ENCODE data around the gene ADGRD2. TPM values are rescaled to one million over a fixed set of nuclear protein-coding genes. Genes with fewer than 3 reads are reported as not detected.
"Not testable (repeated sequence)": the region's sequence is repeated elsewhere in the genome, so short reads cannot be mapped to it uniquely, and the experiment has no call there.

ADGRD2 gene
- total RNA-seq, 1 donor from 2014 or later = not detected

- Mint-ChIP-seq H3K27me3 (ENCODE audit: low read depth) (no peaks in the 10 kb centered on the region), H3K4me3 (ENCODE audit: unreplicated experiment) (peak overlapping the region; percentile 88), H3K9me3 (ENCODE audit: low read depth) (peaks cover 3% of the 10 kb centered on the region), H3K4me1 (ENCODE audit: low read depth) (peaks cover 32% of the 10 kb centered on the region), H3K27ac (ENCODE audit: unreplicated experiment) (no peak overlapping the region), H3K36me3 (ENCODE audit: low read depth) (peaks cover 20% of the 10 kb centered on the region)
- no peak for TF ChIP-seq CTCF (IDR thresholded peaks at IDR 0.05)
- no peak for DNase-seq (ENCODE audit: low spot score)
These were observed 34.3 kb upstream of the ADGRD2 start for GRCh38 chr9:124415852-124416484.

DNA sequence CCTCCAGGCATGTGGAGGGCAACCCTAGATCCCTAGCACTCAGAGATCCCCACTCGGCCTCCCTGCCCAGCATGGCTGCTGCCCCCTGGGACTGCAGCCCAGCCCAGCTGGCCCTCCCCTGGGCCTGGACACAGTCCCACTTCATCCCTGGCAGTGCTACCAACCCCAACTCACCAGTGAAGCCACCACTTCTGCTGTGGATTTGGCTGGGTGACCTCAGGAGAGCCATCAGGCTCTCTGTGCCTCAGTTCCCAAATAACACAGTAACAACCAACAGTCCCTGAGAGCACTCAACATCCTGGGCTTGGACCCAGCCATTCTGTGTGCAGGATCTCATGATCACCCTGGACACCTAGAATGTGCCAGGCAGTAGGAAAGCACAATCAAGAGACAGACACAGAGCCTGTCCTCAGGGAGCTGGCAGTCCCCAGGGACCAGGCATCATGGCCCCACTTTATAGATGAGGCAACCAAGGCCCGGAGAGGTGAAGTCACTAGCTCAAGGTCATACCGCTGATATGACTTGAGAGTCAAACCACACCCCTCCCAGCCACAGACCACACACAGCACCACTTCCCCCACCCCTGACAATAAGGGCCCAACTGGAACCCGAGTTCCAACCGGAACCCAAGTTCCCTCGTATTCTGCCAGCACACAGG is 30.3 kb upstream of the ADGRD2 start:
- TF ChIP-seq CTCF (IDR thresholded peaks at IDR 0.05) = peak; percentile 67
- DNase-seq (ENCODE audit: low spot score) = no peak
- peaks cover 3% of the 10 kb centered on the region for H3K9me3 Mint-ChIP-seq (ENCODE audit: low read depth)
- H3K36me3 Mint-ChIP-seq (ENCODE audit: low read depth) = peaks cover 1% of the 10 kb centered on the region
- H3K27me3 Mint-ChIP-seq (ENCODE audit: low read depth) = peaks cover 19% of the 10 kb centered on the region
- H3K4me1 Mint-ChIP-seq (ENCODE audit: low read depth) = peaks cover 6% of the 10 kb centered on the region
- H3K27ac Mint-ChIP-seq (ENCODE audit: unreplicated experiment) = no peak overlapping the region
- H3K4me3 Mint-ChIP-seq (ENCODE audit: unreplicated experiment) = no peak overlapping the region

- Mint-ChIP-seq H3K4me1 (ENCODE audit: low read depth) (peaks cover 2% of the 10 kb centered on the region), H3K27ac (ENCODE audit: unreplicated experiment) (no peak overlapping the region), H3K9me3 (ENCODE audit: low read depth) (no peaks in the 10 kb centered on the region), H3K27me3 (ENCODE audit: low read depth) (peaks cover 19% of the 10 kb centered on the region), H3K4me3 (ENCODE audit: unreplicated experiment) (no peak overlapping the region), H3K36me3 (ENCODE audit: low read depth) (no peaks in the 10 kb centered on the region)
- DNase-seq (ENCODE audit: low spot score) = no peak
- no peak for TF ChIP-seq CTCF (IDR thresholded peaks at IDR 0.05)
These were observed 29.2 kb upstream of the ADGRD2 start for GRCh38 chr9:124420991-124421543.

GRCh38 chr9:124423155-124423554 is 27.1 kb upstream of the ADGRD2 start:
- DNase-seq (ENCODE audit: low spot score) = no peak
- Mint-ChIP-seq H3K27ac (ENCODE audit: unreplicated experiment) (no peak overlapping the region), H3K36me3 (ENCODE audit: low read depth) (no peaks in the 10 kb centered on the region), H3K4me1 (ENCODE audit: low read depth) (peaks cover 2% of the 10 kb centered on the region), H3K27me3 (ENCODE audit: low read depth) (peaks cover 19% of the 10 kb centered on the region), H3K9me3 (ENCODE audit: low read depth) (no peaks in the 10 kb centered on the region), H3K4me3 (ENCODE audit: unreplicated experiment) (no peak overlapping the region)
- no peak for TF ChIP-seq CTCF (IDR thresholded peaks at IDR 0.05)

DNA sequence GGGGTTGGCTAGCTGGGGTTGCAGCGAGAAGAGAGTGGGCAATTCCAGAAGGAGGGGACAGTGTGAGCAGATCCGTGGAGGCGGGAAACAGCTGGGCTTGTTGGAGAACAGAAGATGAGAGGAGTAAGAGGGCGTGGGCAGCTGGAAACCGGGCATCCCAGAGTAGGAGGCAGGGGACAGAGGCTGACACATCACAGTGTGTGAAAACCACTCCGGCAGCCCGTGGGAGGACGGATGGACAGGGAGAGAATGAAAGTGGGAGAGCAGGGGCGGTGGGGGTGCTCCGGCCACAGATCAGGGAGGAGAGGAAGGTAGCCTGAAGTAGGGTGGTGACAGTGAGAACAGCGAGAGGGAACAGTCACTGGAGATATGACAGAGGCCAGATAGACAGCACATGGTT is 26.7 kb upstream of the ADGRD2 start:
- no peak for DNase-seq (ENCODE audit: low spot score)
- Mint-ChIP-seq H3K27me3 (ENCODE audit: low read depth) (peaks cover 19% of the 10 kb centered on the region), H3K36me3 (ENCODE audit: low read depth) (no peaks in the 10 kb centered on the region), H3K4me3 (ENCODE audit: unreplicated experiment) (no peak overlapping the region), H3K4me1 (ENCODE audit: low read depth) (peaks cover 2% of the 10 kb centered on the region), H3K9me3 (ENCODE audit: low read depth) (no peaks in the 10 kb centered on the region), H3K27ac (ENCODE audit: unreplicated experiment) (no peak overlapping the region)
- no peak for TF ChIP-seq CTCF (IDR thresholded peaks at IDR 0.05)

DNA sequence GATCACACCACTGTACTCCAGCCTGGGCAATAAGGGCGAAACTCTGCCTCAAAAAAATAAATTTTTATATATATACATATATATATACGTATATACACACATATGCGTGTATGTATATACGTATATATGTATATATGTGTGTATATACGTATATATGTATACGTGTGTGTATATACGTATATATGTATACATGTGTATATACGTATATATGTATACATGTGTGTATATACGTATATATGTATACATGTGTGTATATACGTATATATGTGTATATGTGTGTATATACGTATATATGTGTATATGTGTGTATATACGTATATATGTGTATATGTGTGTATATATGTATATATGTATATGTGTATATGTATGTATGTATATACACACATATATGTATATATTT is 24.5 kb upstream of the ADGRD2 start:
- not testable (repeated sequence) for H3K27ac Mint-ChIP-seq (ENCODE audit: unreplicated experiment); H3K4me3 Mint-ChIP-seq (ENCODE audit: unreplicated experiment); H3K9me3 Mint-ChIP-seq (ENCODE audit: low read depth); H3K4me1 Mint-ChIP-seq (ENCODE audit: low read depth); DNase-seq (ENCODE audit: low spot score); H3K36me3 Mint-ChIP-seq (ENCODE audit: low read depth)
- peaks cover 19% of the 10 kb centered on the region for H3K27me3 Mint-ChIP-seq (ENCODE audit: low read depth)
